Measurements from ENCODE around the gene LRIG2.

- TF ChIP-seq POLR2A (IDR thresholded peaks at IDR 0.05; ENCODE audit: low read depth, low read length): no peak
- TF ChIP-seq POLR2AphosphoS5 (IDR thresholded peaks at IDR 0.05; ENCODE audit: low read depth, low read length): no peak
Measured at GRCh38 chr1:113138778-113139177, 65.8 kb downstream of the LRIG2 start.
